Measurements from ENCODE around the gene CDH23.
A peak's percentile ranks its signal among the peaks of the same experiment; 100 is the strongest.

CDH23 gene

GRCh38 chr10:71511206-71511605 lies 114.5 kb downstream of the CDH23 start:
- no peaks in the 10 kb centered on the region for H3K36me3 ChIP-seq (ENCODE audit: control insufficient read depth in 1 of 2, insufficient read depth in 2 of 2, low read length in 2 of 2)

GRCh38 chr10:71512312-71512711 lies 115.6 kb downstream of the CDH23 start:
- H3K4me3 ChIP-seq (ENCODE audit: low read depth, low read length): no peak overlapping the region
- H2BK12ac ChIP-seq (ENCODE audit: low read length): peak overlapping the region; percentile 14
- H3K4me2 ChIP-seq (ENCODE audit: low read length): no peak overlapping the region
- no peak overlapping the region for H2BK5ac ChIP-seq (ENCODE audit: low read depth, low read length, poor library complexity)
- no peak overlapping the region for H2AFZ ChIP-seq (ENCODE audit: insufficient read depth, low read length, poor library complexity)
- no peak overlapping the region for H3K18ac ChIP-seq (ENCODE audit: low read length)
- no peak overlapping the region for H4K12ac ChIP-seq (ENCODE audit: low read depth, low read length)
- WGBS (ENCODE audit: extremely low coverage, insufficient coverage, insufficient read length): no CpG with 5 or more reads among the region's 10 CpGs
- H3K79me2 ChIP-seq (ENCODE audit: control insufficient read depth, insufficient read depth, low read length, poor library complexity): no peaks in the 10 kb centered on the region
- H3K4me1 ChIP-seq (ENCODE audit: control insufficient read depth in 1 of 2, insufficient read depth in 2 of 2, low read length in 2 of 2): peaks cover 10 to 16% of the 10 kb centered on the region in 2 experiments
- no peak overlapping the region for H3K27ac ChIP-seq (ENCODE audit: low read depth, low read length)
- DNase-seq: no peak
- H3K27me3 ChIP-seq (ENCODE audit: insufficient read depth, low read length): no peaks in the 10 kb centered on the region
- no peak overlapping the region for H3K4ac ChIP-seq (ENCODE audit: low read depth, low read length)
- peaks cover 2% of the 10 kb centered on the region for H3K9me3 ChIP-seq (ENCODE audit: insufficient read depth, low read depth, low read length)
- no peak overlapping the region for H3K9ac ChIP-seq (ENCODE audit: low read length)
- peaks cover 2% of the 10 kb centered on the region for H3K79me1 ChIP-seq (ENCODE audit: low read length)
- peak overlapping the region; percentile 13 for H3K14ac ChIP-seq (ENCODE audit: low read length)
- no peak overlapping the region for H3K23ac ChIP-seq (ENCODE audit: low read length)
- peak overlapping the region; percentile 41 for H4K91ac ChIP-seq (ENCODE audit: low read depth, low read length)
- no peak overlapping the region for H4K8ac ChIP-seq (ENCODE audit: low read depth, low read length)
- H2AK5ac ChIP-seq (ENCODE audit: low read length): no peak overlapping the region
- H3K36me3 ChIP-seq (ENCODE audit: control insufficient read depth in 1 of 2, insufficient read depth in 2 of 2, low read length in 2 of 2): no peaks in the 10 kb centered on the region
- H2BK120ac ChIP-seq (ENCODE audit: insufficient read depth, low read length, poor library complexity): no peak overlapping the region

More at GRCh38 chr10:71511206-71511605, 114.5 kb downstream of the CDH23 start:
- no peak overlapping the region for H3K23ac ChIP-seq (ENCODE audit: low read length)
- H2BK12ac ChIP-seq (ENCODE audit: low read length): no peak overlapping the region
- no peak overlapping the region for H3K18ac ChIP-seq (ENCODE audit: low read length)
- no peak overlapping the region for H3K4ac ChIP-seq (ENCODE audit: low read depth, low read length)
- H3K4me1 ChIP-seq (ENCODE audit: control insufficient read depth in 1 of 2, insufficient read depth in 2 of 2, low read length in 2 of 2): peaks cover 10 to 16% of the 10 kb centered on the region in 2 experiments
- no peak overlapping the region for H4K91ac ChIP-seq (ENCODE audit: low read depth, low read length)
- no peaks in the 10 kb centered on the region for H3K79me2 ChIP-seq (ENCODE audit: control insufficient read depth, insufficient read depth, low read length, poor library complexity)
- H3K4me3 ChIP-seq (ENCODE audit: low read depth, low read length): no peak overlapping the region
- H3K79me1 ChIP-seq (ENCODE audit: low read length): peaks cover 2% of the 10 kb centered on the region
- no peak overlapping the region for H3K9ac ChIP-seq (ENCODE audit: low read length)
- H3K27ac ChIP-seq (ENCODE audit: low read depth, low read length): no peak overlapping the region
- H4K12ac ChIP-seq (ENCODE audit: low read depth, low read length): no peak overlapping the region
- DNase-seq: no peak
- H3K27me3 ChIP-seq (ENCODE audit: insufficient read depth, low read length): no peaks in the 10 kb centered on the region
- H2AK5ac ChIP-seq (ENCODE audit: low read length): no peak overlapping the region
- no CpG with 5 or more reads among the region's 4 CpGs for WGBS (ENCODE audit: extremely low coverage, insufficient coverage, insufficient read length)
- H2BK120ac ChIP-seq (ENCODE audit: insufficient read depth, low read length, poor library complexity): no peak overlapping the region
- no peak overlapping the region for H3K4me2 ChIP-seq (ENCODE audit: low read length)
- H2BK5ac ChIP-seq (ENCODE audit: low read depth, low read length, poor library complexity): no peak overlapping the region
- no peak overlapping the region for H2AFZ ChIP-seq (ENCODE audit: insufficient read depth, low read length, poor library complexity)
- H3K9me3 ChIP-seq (ENCODE audit: insufficient read depth, low read depth, low read length): no peaks in the 10 kb centered on the region
- no peak overlapping the region for H3K14ac ChIP-seq (ENCODE audit: low read length)
- H4K8ac ChIP-seq (ENCODE audit: low read depth, low read length): no peak overlapping the region

GRCh38 chr10:71512761-71513539 lies 116.2 kb downstream of the CDH23 start:
- no CpG with 5 or more reads among the region's 5 CpGs for WGBS (ENCODE audit: extremely low coverage, insufficient coverage, insufficient read length)
- Histone ChIP-seq H3K27me3 (ENCODE audit: insufficient read depth, low read length) (no peaks in the 10 kb centered on the region), H3K79me2 (ENCODE audit: control insufficient read depth, insufficient read depth, low read length, poor library complexity) (no peaks in the 10 kb centered on the region), H4K8ac (ENCODE audit: low read depth, low read length) (no peak overlapping the region), H2BK12ac (ENCODE audit: low read length) (peak overlapping the region; percentile 42), H3K4me2 (ENCODE audit: low read length) (no peak overlapping the region), H3K9me3 (ENCODE audit: insufficient read depth, low read depth, low read length) (peaks cover 2% of the 10 kb centered on the region), H3K9ac (ENCODE audit: low read length) (no peak overlapping the region), H2AK5ac (ENCODE audit: low read length) (no peak overlapping the region), H3K79me1 (ENCODE audit: low read length) (peaks cover 2% of the 10 kb centered on the region), H2BK5ac (ENCODE audit: low read depth, low read length, poor library complexity) (no peak overlapping the region), H2AFZ (ENCODE audit: insufficient read depth, low read length, poor library complexity) (no peak overlapping the region), H3K36me3 (ENCODE audit: control insufficient read depth in 1 of 2, insufficient read depth in 2 of 2, low read length in 2 of 2) (no peaks in the 10 kb centered on the region), H3K4ac (ENCODE audit: low read depth, low read length) (no peak overlapping the region), H3K14ac (ENCODE audit: low read length) (peak overlapping the region; percentile 55), H3K18ac (ENCODE audit: low read length) (no peak overlapping the region), H3K4me3 (ENCODE audit: low read depth, low read length) (no peak overlapping the region), H4K12ac (ENCODE audit: low read depth, low read length) (no peak overlapping the region), H2BK120ac (ENCODE audit: insufficient read depth, low read length, poor library complexity) (peak overlapping the region; percentile 39), H3K23ac (ENCODE audit: low read length) (no peak overlapping the region), H3K27ac (ENCODE audit: low read depth, low read length) (no peak overlapping the region), H3K4me1 (ENCODE audit: control insufficient read depth in 1 of 2, insufficient read depth in 2 of 2, low read length in 2 of 2) (peaks cover 10 to 16% of the 10 kb centered on the region in 2 experiments), H4K91ac (ENCODE audit: low read depth, low read length) (peak overlapping the region; percentile 55)
- peak; percentile 83 to 88 for DNase-seq

GRCh38 chr10:71513540-71513853 lies 116.8 kb downstream of the CDH23 start:
- Histone ChIP-seq H3K4ac (ENCODE audit: low read depth, low read length) (no peak overlapping the region), H2BK5ac (ENCODE audit: low read depth, low read length, poor library complexity) (no peak overlapping the region), H4K91ac (ENCODE audit: low read depth, low read length) (no peak overlapping the region), H4K8ac (ENCODE audit: low read depth, low read length) (no peak overlapping the region), H3K27me3 (ENCODE audit: insufficient read depth, low read length) (no peaks in the 10 kb centered on the region), H3K14ac (ENCODE audit: low read length) (peak overlapping the region; percentile 55), H3K79me1 (ENCODE audit: low read length) (peaks cover 2% of the 10 kb centered on the region), H2BK12ac (ENCODE audit: low read length) (no peak overlapping the region), H2BK120ac (ENCODE audit: insufficient read depth, low read length, poor library complexity) (peak overlapping the region; percentile 39), H3K9ac (ENCODE audit: low read length) (no peak overlapping the region), H3K4me3 (ENCODE audit: low read depth, low read length) (no peak overlapping the region), H2AFZ (ENCODE audit: insufficient read depth, low read length, poor library complexity) (no peak overlapping the region), H3K18ac (ENCODE audit: low read length) (no peak overlapping the region), H3K36me3 (ENCODE audit: control insufficient read depth in 1 of 2, insufficient read depth in 2 of 2, low read length in 2 of 2) (no peaks in the 10 kb centered on the region), H3K79me2 (ENCODE audit: control insufficient read depth, insufficient read depth, low read length, poor library complexity) (no peaks in the 10 kb centered on the region), H2AK5ac (ENCODE audit: low read length) (no peak overlapping the region), H3K9me3 (ENCODE audit: insufficient read depth, low read depth, low read length) (peaks cover 2% of the 10 kb centered on the region), H3K4me2 (ENCODE audit: low read length) (no peak overlapping the region), H3K23ac (ENCODE audit: low read length) (no peak overlapping the region), H3K4me1 (ENCODE audit: control insufficient read depth in 1 of 2, insufficient read depth in 2 of 2, low read length in 2 of 2) (peaks cover 10 to 16% of the 10 kb centered on the region in 2 experiments), H3K27ac (ENCODE audit: low read depth, low read length) (no peak overlapping the region), H4K12ac (ENCODE audit: low read depth, low read length) (no peak overlapping the region)
- WGBS (ENCODE audit: extremely low coverage, insufficient coverage, insufficient read length): no CpG with 5 or more reads among the region's 2 CpGs
- DNase-seq: no peak
